K562 (cell line): ENCODE results near the gene VSTM2B. TPM values are rescaled to one million over a fixed set of nuclear protein-coding genes. Genes with fewer than 3 reads are reported as not detected.
"Not testable (repeated sequence)": the region's sequence is repeated elsewhere in the genome, so short reads cannot be mapped to it uniquely, and the experiment has no call there.

Source experiments
- ATAC-seq: fragments of 200-7000 bp; cut with Tn5 transposase; 3 replicates; pipeline ENCODE4 v1.9.1; 2020; ENCODE audit warnings: moderate library complexity
- BruUV-seq: library from RNA; stranded (reverse); fragments of 400-500 nt; replicated peaks from 2 replicates; lab custom pipeline; 2021; lab: Mats Ljungman, UMichigan
- CTCF ChIA-PET: fragments of 300-600 bp; formaldehyde crosslinking; extraction: SDS; loops from one replicate; lab custom pipeline; 2021; ENCODE audit warnings: low intra/inter-chr PET ratio; lab: Yijun Ruan, JAX
- POLR2A ChIA-PET: fragments of 300-600, 350-650 bp; sonication (Branson Sonifier 250); formaldehyde crosslinking; extraction: SDS; loops from one replicate; lab custom pipeline; 2021; ENCODE audit warnings: antibody characterized with exemption, inconsistent platforms; lab: Yijun Ruan, JAX
- DNase-seq, 4 experiments: peaks; one replicate each; pipeline versions ENCODE4 v3.0.0 to v3.0.0-alpha.2; 2011 to 2018; ENCODE audit warnings: low spot score in 3 of 4, mixed read lengths in 3 of 4; ENCODE audit errors: extremely low read depth in 1 of 4
- FAIRE-seq: peaks from 2 replicates; lab custom pipeline; 2011; peaks lifted over from hg19 to GRCh38; lab: Jason Lieb, UNC
- H2AFZ ChIP-seq: 2 replicates; pipeline ENCODE4 v1.6.0; 2011; ENCODE audit warnings: low read depth, low read length, control low read depth, inconsistent platforms
- H3K27ac ChIP-seq: fragments of 200-600 bp; 3 replicates; pipeline ENCODE4 v1.8.0; 2011; ENCODE audit warnings: low read depth, mild to moderate bottlenecking, control low read depth, inconsistent platforms, low read length, moderate library complexity, mixed read lengths; ENCODE audit errors: extremely low read depth
- H3K27me3 ChIP-seq, 2 experiments: fragments of 300-600 bp in 1 of 2; 2 replicates in 1 of 2; 3 replicates in 1 of 2; pipeline versions ENCODE4 v1.6.0 to v1.8.0; 2011; ENCODE audit warnings: inconsistent platforms in 2 of 2, low read length in 2 of 2, mild to moderate bottlenecking in 1 of 2, mixed read lengths in 1 of 2, moderate library complexity in 1 of 2; ENCODE audit not compliant: control insufficient read depth in 2 of 2, insufficient read depth in 2 of 2
- H3K36me3 ChIP-seq: fragments of 300-600 bp; 3 replicates; pipeline ENCODE4 v1.8.0; 2011; ENCODE audit warnings: mild to moderate bottlenecking, low read length, inconsistent platforms; ENCODE audit not compliant: control insufficient read depth, insufficient read depth
- H3K4me1 ChIP-seq, 2 experiments: fragments of 200-600 bp in 1 of 2; replicated peaks in 1 of 2; 2 replicates in 1 of 2; 3 replicates in 1 of 2; pipeline versions ENCODE4 v1.5.1 to v1.8.0; 2011; ENCODE audit warnings: inconsistent platforms in 2 of 2, low read length in 2 of 2, mild to moderate bottlenecking in 1 of 2, mixed read lengths in 1 of 2, moderate library complexity in 1 of 2; ENCODE audit not compliant: control insufficient read depth in 2 of 2, insufficient read depth in 2 of 2
- H3K4me2 ChIP-seq: 2 replicates; pipeline ENCODE4 v1.6.1; 2011; ENCODE audit warnings: low read length, control low read depth, inconsistent platforms, mixed read lengths; ENCODE audit not compliant: insufficient read depth
- H3K4me3 ChIP-seq: fragments of 200-600 bp; sonication (generic), shearing (Covaris generic); 2 replicates; pipeline ENCODE4 v1.5.1; 2016; ENCODE audit warnings: control low read depth, inconsistent platforms
- H3K79me2 ChIP-seq: fragments of 200-600 bp; 3 replicates; pipeline ENCODE4 v1.8.0; 2011; ENCODE audit warnings: low read length, inconsistent platforms; ENCODE audit not compliant: control insufficient read depth, insufficient read depth
- H3K9ac ChIP-seq, 2 experiments: 2 replicates each; pipeline versions ENCODE4 v1.6.0 to v1.6.1; 2011; ENCODE audit warnings: low read depth in 2 of 2, low read length in 2 of 2, control low read depth in 1 of 2, inconsistent platforms in 1 of 2, mild to moderate bottlenecking in 1 of 2, mixed read lengths in 1 of 2; ENCODE audit not compliant: insufficient read depth in 1 of 2
- H3K9me1 ChIP-seq: one replicate; pipeline ENCODE4 v1.6.0; 2011; ENCODE audit warnings: inconsistent platforms, mild to moderate bottlenecking, low read length, moderate library complexity; ENCODE audit not compliant: control insufficient read depth, insufficient read depth
- H3K9me3 ChIP-seq: replicated peaks from 2 replicates; pipeline ENCODE4 v1.5.1; 2011; ENCODE audit warnings: low read depth, low read length, inconsistent platforms; ENCODE audit not compliant: control insufficient read depth, insufficient read depth
- H4K20me1 ChIP-seq: replicated peaks from 2 replicates; pipeline ENCODE4 v1.6.1; 2011; ENCODE audit warnings: low read length, inconsistent platforms, mixed read lengths; ENCODE audit not compliant: control insufficient read depth, insufficient read depth
- E2F5 ChIP-seq: sonication (generic); formaldehyde crosslinking; IDR thresholded peaks from 2 replicates; pipeline ENCODE4 v1.8.0; 2022; ENCODE audit warnings: mild to moderate bottlenecking, missing genetic modification reagents
- HDAC3 ChIP-seq: fragments of 450-650 bp; IDR thresholded peaks from 2 replicates; pipeline ENCODE4 v1.6.1; 2018; ENCODE audit warnings: borderline replicate concordance, mild to moderate bottlenecking, moderate library complexity; ENCODE audit not compliant: partially characterized antibody
- RCOR1 ChIP-seq, 2 experiments: IDR thresholded peaks; 2 replicates each; pipeline ENCODE4 v1.6.1; 2012; ENCODE audit warnings: low read depth in 2 of 2, low read length in 2 of 2, borderline replicate concordance in 1 of 2, improper control_type of control experiment in 1 of 2
- SIN3A ChIP-seq, 2 experiments: fragments of 150-350 bp in 1 of 2; IDR thresholded peaks; 2 replicates each; pipeline ENCODE4 v1.6.1; 2011 to 2016; ENCODE audit warnings: borderline replicate concordance in 2 of 2, low read depth in 2 of 2, low read length in 2 of 2, mild to moderate bottlenecking in 2 of 2, moderate library complexity in 2 of 2; ENCODE audit not compliant: control insufficient read depth in 1 of 2
- WGBS: fragments of 100-300 bp; shearing (Covaris generic); methylation state at CpG from one replicate; pipeline ENCODE4 v1.1.6; 2016; ENCODE audit warnings: low coverage, mixed read lengths; ENCODE audit not compliant: insufficient coverage; ENCODE audit errors: missing lambda C conversion rate; 5-methylcytosine and 5-hydroxymethylcytosine counted together
- in situ Hi-C: fragments of 300-500 bp; cut with MboI; formaldehyde crosslinking; loops from 4 replicates; pipeline ENCODE4 v1.15.0; 2018; ENCODE audit warnings: inconsistent platforms, mixed read lengths
- intact Hi-C: fragments of 100-400 bp; cut with micrococcal nuclease; formaldehyde crosslinking; loops from 2 replicates; pipeline ENCODE4 v1.14.2; 2022
- polyA plus RNA-seq, 8 experiments: library from polyadenylated mRNA; depleted of rRNA in 4 of 8; stranded (reverse) in 5 of 8; unstranded in 3 of 8; fragments of >200 nt; fragmentation: Nextera tagmentation in 2 of 8; fragmentation: Illumina TruSeq in 1 of 8; extraction: Ambion mirVana in 2 of 8; extraction: Trizol in 1 of 8; gene quantifications; 2 replicates each; pipeline versions ENCODE4 v1.2.1 to v1.2.3, GENCODE V29; 2011 to 2014; ENCODE audit warnings: inconsistent platforms in 1 of 8, missing spikeins in 1 of 8
- total RNA-seq, 7 experiments: library from RNA; depleted of rRNA in 6 of 7; stranded (reverse); fragments of >200 nt in 6 of 7; fragmentation: Illumina TruSeq in 2 of 7; extraction: Trizol in 2 of 7; gene quantifications; 2 replicates each; pipeline versions ENCODE4 v1.2.1 to v1.2.3, GENCODE V29; 2011 to 2021; ENCODE audit warnings: low replicate concordance in 1 of 7

The VSTM2B gene
- total and polyA plus RNA-seq, 9 of the 15 experiments (the other 6 are each of a cell fraction or from before 2014, with no cell fraction given), result not detected

- in situ Hi-C loops (no loop called here), intact Hi-C loops (no loop called here)
- FAIRE-seq (no peak), ATAC-seq (no peak), DNase-seq (no peak)
- no peaks in the 10 kb centered on the region for H3K9me1 ChIP-seq
- 0% methylated on average over 1 of the region's 1 CpG for WGBS
- no peaks in the 10 kb centered on the region for H3K4me1 ChIP-seq
- ChIA-PET POLR2A (no interaction called here), CTCF (no interaction called here)
- no peaks in the 10 kb centered on the region for H3K36me3 ChIP-seq
- no peak overlapping the region for H2AFZ ChIP-seq
- no peak overlapping the region for H3K27ac ChIP-seq
- BruUV-seq, result no TSS peak
- H3K9ac ChIP-seq, result no peak overlapping the region
- H3K4me2 ChIP-seq, result no peak overlapping the region
- 0 out of 5 replicates have a peak, but pooled peaks cover 0 to 4% of the 10 kb centered on the region in 2 experiments for H3K27me3 ChIP-seq
- TF ChIP-seq RCOR1 (IDR thresholded peaks at IDR 0.05; ENCODE audit: borderline replicate concordance in 1 of 2, low read depth in 2 of 2, low read length in 2 of 2) (no peak), E2F5 (CRISPR knock-in tag) (no peak), HDAC3 (no peak), SIN3A (IDR thresholded peaks at IDR 0.05; ENCODE audit: borderline replicate concordance in 2 of 2, control insufficient read depth in 1 of 2, low read depth in 2 of 2, low read length in 2 of 2) (no peak)
- TF ChIP-seq, all 486 proteins: peak for 0
- Histone ChIP-seq H3K79me2 (no peaks in the 10 kb centered on the region), H4K20me1 (no peaks in the 10 kb centered on the region), H3K9me3 (no peaks in the 10 kb centered on the region), H3K4me3 (no peak overlapping the region)
Observed at GRCh38 chr19:29554149-29554548, 28.4 kb downstream of the VSTM2B start.

- H3K9me1 ChIP-seq, H3K36me3 ChIP-seq, BruUV-seq, H3K4me2 ChIP-seq, H3K4me3 ChIP-seq, ATAC-seq, CTCF ChIA-PET, H3K4me1 ChIP-seq, POLR2A ChIA-PET, H3K79me2 ChIP-seq, in situ Hi-C loops, FAIRE-seq, H3K27ac ChIP-seq, H2AFZ ChIP-seq, H3K9me3 ChIP-seq, DNase-seq, intact Hi-C loops, H3K9ac ChIP-seq, H4K20me1 ChIP-seq: not testable (repeated sequence)
- 5% methylated on average over 2 of the region's 2 CpGs for WGBS
- H3K27me3 ChIP-seq, result peaks cover 0 to 19% of the 10 kb centered on the region in 2 experiments; a peak in 2 of 5 replicates
Observed at GRCh38 chr19:29559110-29559509, 33.3 kb downstream of the VSTM2B start.
